Effector memory CD4-positive, alpha-beta T cell (primary cell): Measurements from ENCODE around the gene VSNL1.

ENCODE experiments used
- DNase-seq, 3 donors: peaks; one replicate each; pipeline ENCODE4 v3.0.0-alpha.2; 2020
- H3K27ac ChIP-seq: 2 replicates; pipeline ENCODE4 v1.7.0; 2013; ENCODE audit warnings: mild to moderate bottlenecking, low read length, moderate library complexity; ENCODE audit not compliant: insufficient read depth, poor library complexity, severe bottlenecking
- H3K27me3 ChIP-seq: replicated peaks from 2 replicates; pipeline ENCODE4 v1.7.0; 2013; ENCODE audit warnings: mild to moderate bottlenecking, low read length; ENCODE audit not compliant: insufficient read depth, control insufficient read depth, poor library complexity, severe bottlenecking
- H3K36me3 ChIP-seq: 2 replicates; pipeline ENCODE4 v1.7.0; 2013; ENCODE audit warnings: mild to moderate bottlenecking, low read length, moderate library complexity; ENCODE audit not compliant: control insufficient read depth, insufficient read depth
- H3K4me1 ChIP-seq: 2 replicates; pipeline ENCODE4 v1.7.0; 2013; ENCODE audit warnings: low read length, mild to moderate bottlenecking; ENCODE audit not compliant: control insufficient read depth, insufficient read depth, poor library complexity, severe bottlenecking
- H3K4me3 ChIP-seq: 2 replicates; pipeline ENCODE4 v1.7.0; 2013; ENCODE audit warnings: low read length, low read depth, mild to moderate bottlenecking; ENCODE audit not compliant: insufficient read depth, poor library complexity, severe bottlenecking
- H3K9me3 ChIP-seq: 2 replicates; pipeline ENCODE4 v1.7.0; 2013; ENCODE audit warnings: mild to moderate bottlenecking, low read length, moderate library complexity; ENCODE audit not compliant: control insufficient read depth

VSNL1 gene

DNA sequence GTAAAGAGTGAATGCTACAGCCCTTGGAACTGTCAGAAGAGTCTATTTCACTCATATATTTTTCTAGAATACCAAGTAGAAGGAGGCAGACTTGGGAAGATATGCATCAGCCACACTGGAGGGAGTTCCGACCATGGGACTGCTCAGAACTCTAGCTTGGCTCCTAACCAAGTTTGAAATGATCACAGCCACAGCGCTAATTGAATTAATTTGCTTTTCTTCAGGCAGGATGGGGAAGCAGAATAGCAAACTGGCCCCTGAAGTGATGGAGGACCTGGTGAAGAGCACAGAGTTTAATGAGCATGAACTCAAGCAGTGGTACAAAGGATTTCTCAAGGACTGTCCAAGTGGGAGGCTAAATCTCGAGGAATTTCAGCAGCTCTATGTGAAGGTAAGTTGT, 51.4 kb downstream of the VSNL1 start:
- Histone ChIP-seq H3K27me3 (no peaks in the 10 kb centered on the region), H3K36me3 (no peaks in the 10 kb centered on the region), H3K27ac (no peak overlapping the region), H3K4me1 (no peaks in the 10 kb centered on the region), H3K4me3 (no peak overlapping the region), H3K9me3 (no peaks in the 10 kb centered on the region)
- no peak for DNase-seq

GRCh38 chr2:17592731-17593409, 52.4 kb downstream of the VSNL1 start:
- no peak overlapping the region for H3K4me3 ChIP-seq
- no peak for DNase-seq
- H3K27ac ChIP-seq = no peak overlapping the region
- H3K27me3 ChIP-seq = no peaks in the 10 kb centered on the region
- H3K4me1 ChIP-seq = no peaks in the 10 kb centered on the region
- H3K9me3 ChIP-seq = no peaks in the 10 kb centered on the region
- no peaks in the 10 kb centered on the region for H3K36me3 ChIP-seq

- DNase-seq = no peak
- no peaks in the 10 kb centered on the region for H3K27me3 ChIP-seq
- H3K36me3 ChIP-seq = no peaks in the 10 kb centered on the region
- H3K4me1 ChIP-seq = no peaks in the 10 kb centered on the region
- H3K9me3 ChIP-seq = no peaks in the 10 kb centered on the region
- H3K4me3 ChIP-seq = no peak overlapping the region
- H3K27ac ChIP-seq = no peak overlapping the region
Measured at GRCh38 chr2:17593445-17593840, 52.9 kb downstream of the VSNL1 start.

DNA sequence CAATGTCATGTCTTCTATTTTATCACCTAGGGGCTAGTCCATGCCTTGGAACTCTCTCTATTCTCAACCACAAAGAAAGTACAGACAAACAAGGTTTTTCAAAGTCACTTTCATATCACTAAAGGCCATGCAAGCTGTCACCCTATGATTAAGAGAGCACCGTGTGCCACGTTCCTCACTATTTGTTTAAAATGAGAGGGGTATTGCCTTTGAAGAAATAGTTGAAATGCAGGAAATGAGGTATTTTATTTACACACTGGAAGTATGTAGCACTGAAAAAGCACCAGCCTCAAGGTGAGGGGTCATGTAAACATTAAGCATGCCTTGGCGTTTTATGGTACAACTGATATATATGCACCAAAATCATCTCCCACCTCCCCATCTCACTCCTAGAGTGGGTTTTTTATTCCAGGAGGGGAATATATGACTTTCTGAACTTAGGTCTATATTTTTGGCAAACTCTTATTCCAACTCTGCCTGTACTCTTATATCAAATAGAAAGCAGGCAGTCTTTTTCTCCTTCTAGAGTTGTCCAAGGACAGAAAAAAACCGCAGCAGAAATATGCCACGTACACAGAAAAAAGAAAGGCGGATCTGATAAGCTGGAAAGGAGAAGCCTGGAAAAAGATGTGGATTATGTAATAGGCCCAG, 53.5 kb downstream of the VSNL1 start:
- no peak overlapping the region for H3K4me3 ChIP-seq
- H3K27me3 ChIP-seq = no peaks in the 10 kb centered on the region
- H3K27ac ChIP-seq = no peak overlapping the region
- no peaks in the 10 kb centered on the region for H3K9me3 ChIP-seq
- H3K36me3 ChIP-seq = no peaks in the 10 kb centered on the region
- DNase-seq = no peak
- no peaks in the 10 kb centered on the region for H3K4me1 ChIP-seq

DNA sequence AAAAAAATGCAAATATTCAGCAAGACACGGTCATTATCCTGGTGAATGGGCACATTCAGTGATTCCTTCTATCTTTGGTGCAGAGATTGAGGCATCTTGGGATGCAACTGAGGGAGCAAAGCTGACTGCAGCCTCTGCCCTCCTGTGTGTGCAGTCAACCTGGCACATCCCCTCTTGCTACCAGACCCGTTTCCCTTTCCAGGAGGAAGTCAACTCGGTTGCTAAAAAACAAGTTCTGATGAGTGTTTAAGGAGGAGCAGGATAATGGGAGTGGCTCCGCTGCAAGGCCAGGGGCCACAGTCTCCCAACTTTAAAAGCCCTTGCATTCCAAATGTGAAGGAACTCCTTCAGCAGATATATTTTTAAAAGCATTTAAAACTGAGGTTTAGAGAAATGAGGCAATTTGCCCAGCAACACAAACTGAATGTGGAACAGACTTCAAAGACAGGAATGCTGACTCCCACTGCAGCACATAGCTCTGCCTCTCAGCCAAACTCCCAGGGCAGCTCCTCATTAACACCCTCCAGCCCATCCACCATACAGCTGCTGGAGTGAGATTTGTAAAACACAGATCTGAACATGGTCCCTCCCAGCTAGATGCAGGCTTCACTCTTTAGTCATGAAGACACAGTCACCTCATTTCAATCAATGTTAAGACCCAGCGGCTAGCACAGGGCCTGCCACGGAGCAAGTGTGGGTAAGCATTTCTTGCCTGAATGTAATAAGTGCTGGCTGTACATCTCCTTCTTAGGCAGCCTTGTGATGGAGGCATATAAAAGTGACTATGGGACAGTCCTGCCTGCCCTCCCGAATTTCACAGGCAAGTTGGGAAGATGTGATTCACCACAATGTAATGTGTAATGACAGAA, 54.3 kb downstream of the VSNL1 start:
- DNase-seq = no peak
- Histone ChIP-seq H3K27ac (no peak overlapping the region), H3K36me3 (no peaks in the 10 kb centered on the region), H3K4me3 (no peak overlapping the region), H3K9me3 (no peaks in the 10 kb centered on the region), H3K27me3 (no peaks in the 10 kb centered on the region), H3K4me1 (no peaks in the 10 kb centered on the region)

DNA sequence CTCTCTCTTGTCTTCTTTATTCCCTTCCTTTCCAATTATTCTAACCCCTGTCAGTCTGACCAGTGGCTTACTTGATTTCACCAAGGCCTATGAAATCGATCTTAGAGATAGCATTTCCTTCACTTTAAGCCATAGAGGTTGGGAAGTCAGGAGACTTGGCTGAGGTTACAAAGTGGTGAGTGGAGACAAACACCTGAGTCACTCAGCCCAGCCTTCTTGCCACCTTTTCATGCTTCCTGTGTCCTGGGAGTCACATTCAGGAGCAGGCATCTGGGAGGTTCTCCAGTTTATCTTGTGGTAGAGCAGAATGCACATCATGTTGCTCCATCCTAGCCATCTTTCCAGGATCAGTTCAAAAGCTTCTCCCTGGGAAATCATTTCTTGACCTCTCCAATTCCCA, 59.1 kb downstream of the VSNL1 start:
- no peaks in the 10 kb centered on the region for H3K36me3 ChIP-seq
- DNase-seq = no peak
- H3K4me1 ChIP-seq = no peaks in the 10 kb centered on the region
- H3K27ac ChIP-seq = no peak overlapping the region
- H3K4me3 ChIP-seq = no peak overlapping the region
- peaks cover 4% of the 10 kb centered on the region for H3K27me3 ChIP-seq
- H3K9me3 ChIP-seq = no peaks in the 10 kb centered on the region

DNA sequence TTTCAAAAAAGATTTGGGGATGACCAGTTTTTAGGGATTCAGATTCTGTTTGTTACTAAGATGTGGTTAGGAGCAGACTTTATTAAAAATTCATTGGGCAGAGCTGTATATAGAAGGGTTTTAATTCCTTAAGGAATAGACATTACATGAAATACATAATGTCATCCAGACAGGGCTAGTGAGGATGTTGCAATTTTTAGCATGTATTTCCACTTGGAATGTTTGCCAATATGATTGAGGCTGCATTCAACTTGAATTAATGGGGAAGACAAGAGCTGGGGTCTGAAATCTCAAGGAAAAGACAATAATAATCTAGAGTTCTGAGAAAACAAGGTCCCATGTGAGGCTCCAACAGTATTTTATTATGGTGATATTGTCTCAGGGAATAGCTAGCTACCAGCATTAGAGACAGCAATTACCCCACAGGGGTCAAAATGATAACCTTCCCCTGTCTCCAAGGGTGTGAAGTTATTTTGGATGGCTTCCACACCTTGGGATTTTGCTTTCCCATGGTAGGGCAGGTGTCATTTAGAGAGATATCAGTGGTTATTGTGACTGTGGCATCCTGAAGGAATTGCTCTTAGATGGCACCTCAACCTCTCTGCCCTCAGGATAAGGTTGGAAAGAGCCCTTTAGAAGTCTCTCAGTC, 60.2 kb downstream of the VSNL1 start:
- DNase-seq = no peak
- Histone ChIP-seq H3K4me1 (no peaks in the 10 kb centered on the region), H3K4me3 (no peak overlapping the region), H3K9me3 (no peaks in the 10 kb centered on the region), H3K36me3 (no peaks in the 10 kb centered on the region), H3K27ac (no peak overlapping the region), H3K27me3 (peaks cover 4% of the 10 kb centered on the region)

DNA sequence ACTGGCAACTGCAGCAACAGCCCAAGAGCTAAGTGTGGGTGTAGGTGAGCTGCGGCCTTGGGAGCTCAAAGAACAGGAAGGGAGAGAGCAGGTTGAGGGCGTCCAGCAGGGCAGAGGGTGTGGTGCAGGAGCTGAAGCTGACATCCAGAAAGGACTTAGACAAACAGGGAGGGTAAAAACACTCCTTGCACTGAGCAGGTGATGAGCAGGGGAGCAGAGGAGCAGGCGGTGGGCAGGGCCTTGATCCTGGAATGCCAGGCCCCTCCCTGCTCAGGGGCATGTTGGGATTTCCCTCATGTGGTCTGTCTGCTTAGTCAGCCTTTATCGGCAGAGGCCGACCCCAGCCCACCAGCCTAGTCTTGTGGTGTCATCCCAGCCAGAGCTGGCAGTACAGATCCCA, 63.6 kb downstream of the VSNL1 start:
- Histone ChIP-seq H3K36me3 (no peaks in the 10 kb centered on the region), H3K27ac (no peak overlapping the region), H3K9me3 (no peaks in the 10 kb centered on the region), H3K4me1 (no peaks in the 10 kb centered on the region), H3K4me3 (no peak overlapping the region), H3K27me3 (peaks cover 4% of the 10 kb centered on the region)
- no peak for DNase-seq

GRCh38 chr2:17605696-17606095, 65.2 kb downstream of the VSNL1 start:
- Histone ChIP-seq H3K27ac (no peak overlapping the region), H3K27me3 (peaks cover 4% of the 10 kb centered on the region), H3K9me3 (no peaks in the 10 kb centered on the region), H3K4me3 (no peak overlapping the region), H3K4me1 (no peaks in the 10 kb centered on the region), H3K36me3 (no peaks in the 10 kb centered on the region)
- no peak for DNase-seq
